Renal cortical epithelial cell (primary cell): ENCODE results near the gene PAX3. TPM values are rescaled to one million over a fixed set of nuclear protein-coding genes. Genes with fewer than 3 reads are reported as not detected.

Experiments
- total RNA-seq: library from RNA; depleted of rRNA; stranded (reverse); fragments of >200 nt; gene quantifications from 2 replicates; pipeline ENCODE4 v1.2.3, GENCODE V29; 2014

PAX3 gene
- total RNA-seq, 1 donor from 2014 or later: not detected

Other genes with a start within 250 kb of the PAX3 start
- 49.0 and 88.9 TPM in 2 replicates for gene SGPP2, start 125.5 kb upstream of the PAX3 start, total RNA-seq